GM10248 (cell line): Measurements from ENCODE around the gene OR2L13.

Experiments used
- CTCF ChIA-PET: fragments of 300-600 bp; sonication (Branson Sonifier 250); formaldehyde crosslinking; extraction: SDS; loops from one replicate; lab custom pipeline; 2021; ENCODE audit warnings: antibody characterized with exemption; lab: Yijun Ruan, JAX
- POLR2A ChIA-PET: fragments of 350-650 bp; sonication (Branson Sonifier 250); formaldehyde crosslinking; extraction: SDS; loops from one replicate; lab custom pipeline; 2020; ENCODE audit warnings: antibody characterized with exemption; lab: Yijun Ruan, JAX
- DNase-seq: peaks from one replicate; pipeline ENCODE4 v3.0.0; 2012; ENCODE audit errors: extremely low spot score
- CTCF ChIP-seq: IDR thresholded peaks from 2 replicates; pipeline ENCODE4 v1.5.1; 2012; ENCODE audit warnings: mild to moderate bottlenecking, low read depth; ENCODE audit errors: extremely low read depth, missing control alignments, control extremely low read depth

Gene OR2L13

GRCh38 chr1:248127653-248128052, 32.7 kb downstream of the OR2L13 start:
- TF ChIP-seq CTCF: no peak
- ChIA-PET POLR2A (no interaction called here), CTCF (interaction anchor here (0.8 kb wide), 1 partner anchor 11 kb away, joined by 3 read pairs; no protein-coding TSS in a partner anchor)
- no peak for DNase-seq

DNA sequence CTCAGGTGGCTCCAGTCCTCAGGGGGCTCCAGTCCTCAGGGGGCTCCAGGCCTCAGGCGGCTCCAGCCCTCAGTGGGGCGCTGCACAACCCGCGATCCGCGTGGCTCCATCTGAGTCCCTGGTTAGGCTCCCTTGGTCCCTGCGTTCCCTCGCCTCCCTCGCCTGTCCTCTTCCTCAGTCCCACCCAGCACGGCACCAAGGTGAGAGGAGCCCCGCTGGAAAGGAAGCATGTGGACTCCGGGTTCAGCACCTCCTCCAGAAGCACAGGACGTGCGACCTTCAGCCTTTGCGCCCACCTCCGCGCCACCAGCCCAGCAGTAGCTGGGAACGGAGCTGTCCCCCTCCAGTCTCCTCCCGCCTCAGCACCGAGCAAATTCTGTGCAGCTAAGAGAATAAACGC, 41.8 kb downstream of the OR2L13 start:
- no peak for DNase-seq

DNA sequence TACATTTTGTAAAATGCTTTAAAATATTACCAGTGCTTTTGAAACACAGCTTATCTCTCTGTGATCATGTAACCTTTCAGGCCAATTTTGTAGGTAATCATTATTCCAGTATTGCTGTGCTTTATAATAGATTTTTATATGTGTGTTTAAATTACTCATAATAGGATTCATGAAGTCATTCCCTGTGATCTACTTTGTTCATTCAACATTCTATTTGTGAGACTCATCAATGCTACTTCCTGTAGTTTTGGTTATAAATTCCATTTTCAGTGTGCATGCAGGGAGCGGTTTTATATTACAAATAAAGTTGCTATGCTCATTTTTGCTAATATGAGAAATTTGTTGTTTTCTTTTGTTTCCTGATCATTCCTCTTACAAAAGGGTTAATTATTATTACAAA, 45.9 kb downstream of the OR2L13 start:
- TF ChIP-seq CTCF: no peak
- ChIA-PET POLR2A (no interaction called here), CTCF (no interaction called here)
- DNase-seq: no peak

More for the DNA sequence above, 41.8 kb downstream of the OR2L13 start:
- TF ChIP-seq CTCF: no peak
- POLR2A ChIA-PET: no interaction called here
- CTCF ChIA-PET: no interaction called here

GRCh38 chr1:248143311-248143710, 48.3 kb downstream of the OR2L13 start:
- ChIA-PET POLR2A (no interaction called here), CTCF (no interaction called here)
- no peak for TF ChIP-seq CTCF
- no peak for DNase-seq

GRCh38 chr1:248144513-248145198, 49.7 kb downstream of the OR2L13 start, which contains the start of gene OR2M5:
TSS of gene OR2M5 (plus strand) at chr1:248145148. CDS start at chr1:248145148, 0 bp downstream.
- CTCF ChIA-PET: no interaction called here
- TF ChIP-seq CTCF: no peak
- POLR2A ChIA-PET: no interaction called here
- no peak for DNase-seq
